Tibial nerve (tissue), 4 donors: Measurements from ENCODE around the gene PARVG.

Experiments
- EP300 ChIP-seq, 2 donors: sonication (generic); formaldehyde crosslinking; IDR thresholded peaks; one replicate each; pipeline ENCODE4 v1.6.1; 2017; ENCODE audit warnings: antibody characterized with exemption in 2 of 2, mild to moderate bottlenecking in 1 of 2
- POLR2A ChIP-seq, 2 donors: fragments of 450-650 bp; IDR thresholded peaks; one replicate each; pipeline ENCODE4 v1.6.1; 2017; ENCODE audit warnings: antibody characterized with exemption in 2 of 2, mild to moderate bottlenecking in 2 of 2, moderate library complexity in 2 of 2
- TF ChIP-seq, protein P1 (sequence below), 5 experiments: fragments of 200-600 bp in 3 of 5; fragments of 450-650 bp in 2 of 5; sonication (generic) in 3 of 5; IDR thresholded peaks; one replicate each; pipeline ENCODE4 v1.5.1; 2016 to 2019; ENCODE audit warnings: antibody characterized with exemption in 5 of 5, mild to moderate bottlenecking in 3 of 5, moderate library complexity in 2 of 5

DNA sequence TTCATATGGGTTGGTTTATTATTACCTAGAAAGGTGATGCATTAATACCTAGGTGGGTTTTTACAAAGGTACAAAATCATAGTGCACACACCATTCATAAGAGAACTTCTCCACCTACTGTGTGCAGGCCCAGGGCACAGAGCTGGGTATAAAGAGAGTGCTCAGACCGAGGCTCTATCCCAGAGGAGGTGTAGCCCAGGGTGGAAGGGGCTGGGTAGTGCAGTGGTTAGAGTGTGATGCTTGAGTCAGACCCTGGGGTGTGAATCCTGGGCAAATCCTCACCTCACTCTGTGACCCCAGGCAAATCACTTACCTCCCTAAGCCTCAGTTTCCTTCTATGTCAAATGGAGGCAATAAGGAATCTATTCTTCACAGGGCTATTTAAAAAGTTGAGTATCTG lies 32.2 kb downstream of the PARVG start:
- TF ChIP-seq, protein P1, sequence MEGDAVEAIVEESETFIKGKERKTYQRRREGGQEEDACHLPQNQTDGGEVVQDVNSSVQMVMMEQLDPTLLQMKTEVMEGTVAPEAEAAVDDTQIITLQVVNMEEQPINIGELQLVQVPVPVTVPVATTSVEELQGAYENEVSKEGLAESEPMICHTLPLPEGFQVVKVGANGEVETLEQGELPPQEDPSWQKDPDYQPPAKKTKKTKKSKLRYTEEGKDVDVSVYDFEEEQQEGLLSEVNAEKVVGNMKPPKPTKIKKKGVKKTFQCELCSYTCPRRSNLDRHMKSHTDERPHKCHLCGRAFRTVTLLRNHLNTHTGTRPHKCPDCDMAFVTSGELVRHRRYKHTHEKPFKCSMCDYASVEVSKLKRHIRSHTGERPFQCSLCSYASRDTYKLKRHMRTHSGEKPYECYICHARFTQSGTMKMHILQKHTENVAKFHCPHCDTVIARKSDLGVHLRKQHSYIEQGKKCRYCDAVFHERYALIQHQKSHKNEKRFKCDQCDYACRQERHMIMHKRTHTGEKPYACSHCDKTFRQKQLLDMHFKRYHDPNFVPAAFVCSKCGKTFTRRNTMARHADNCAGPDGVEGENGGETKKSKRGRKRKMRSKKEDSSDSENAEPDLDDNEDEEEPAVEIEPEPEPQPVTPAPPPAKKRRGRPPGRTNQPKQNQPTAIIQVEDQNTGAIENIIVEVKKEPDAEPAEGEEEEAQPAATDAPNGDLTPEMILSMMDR (IDR thresholded peaks at IDR 0.05) = no peak
- TF ChIP-seq POLR2A (IDR thresholded peaks at IDR 0.05) (no peak), EP300 (IDR thresholded peaks at IDR 0.05) (no peak)
